Left cardiac atrium (tissue), 4 donors: Measurements from ENCODE around the gene PRDM16. TPM values are rescaled to one million over a fixed set of nuclear protein-coding genes. Genes with fewer than 3 reads are reported as not detected.

Experiments
- ATAC-seq, 2 donors: fragments of 200-7000 bp; cut with Tn5 transposase; one replicate each; pipeline ENCODE4 v1.9.1; 2020; ENCODE audit warnings: mild to moderate bottlenecking in 2 of 2, moderate library complexity in 2 of 2
- DNase-seq: peaks from one replicate; pipeline ENCODE4 v3.0.0-alpha.2; 2020
- intact Hi-C, 2 donors: fragments of 100-400 bp; cut with DNase I; formaldehyde crosslinking; loops; one replicate each; pipeline versions ENCODE4 v1.14.1 to v1.15.1; 2022 to 2023
- total RNA-seq, 2 donors: library from RNA; stranded (reverse); fragmentation: NEBNext Ultra II Directional; extraction: Animal tissue kit (Norgen Biotek cat#: 25700); gene quantifications; one replicate each; pipeline ENCODE4 v1.2.1, GENCODE V29; 2021
- donor health status: DM: no; HTN: yes; CAD: no.
- donor health status: DM: no; HTN: yes; CAD: no; lungs with severe emphysema.
- donor health status: DM: yes; HTN: yes; CAD: no.
- donor health status: Dilated cardiomyopathy.

The PRDM16 gene
- total RNA-seq, 2 donors from 2014 or later: 0.99 to 1.2 TPM

DNA sequence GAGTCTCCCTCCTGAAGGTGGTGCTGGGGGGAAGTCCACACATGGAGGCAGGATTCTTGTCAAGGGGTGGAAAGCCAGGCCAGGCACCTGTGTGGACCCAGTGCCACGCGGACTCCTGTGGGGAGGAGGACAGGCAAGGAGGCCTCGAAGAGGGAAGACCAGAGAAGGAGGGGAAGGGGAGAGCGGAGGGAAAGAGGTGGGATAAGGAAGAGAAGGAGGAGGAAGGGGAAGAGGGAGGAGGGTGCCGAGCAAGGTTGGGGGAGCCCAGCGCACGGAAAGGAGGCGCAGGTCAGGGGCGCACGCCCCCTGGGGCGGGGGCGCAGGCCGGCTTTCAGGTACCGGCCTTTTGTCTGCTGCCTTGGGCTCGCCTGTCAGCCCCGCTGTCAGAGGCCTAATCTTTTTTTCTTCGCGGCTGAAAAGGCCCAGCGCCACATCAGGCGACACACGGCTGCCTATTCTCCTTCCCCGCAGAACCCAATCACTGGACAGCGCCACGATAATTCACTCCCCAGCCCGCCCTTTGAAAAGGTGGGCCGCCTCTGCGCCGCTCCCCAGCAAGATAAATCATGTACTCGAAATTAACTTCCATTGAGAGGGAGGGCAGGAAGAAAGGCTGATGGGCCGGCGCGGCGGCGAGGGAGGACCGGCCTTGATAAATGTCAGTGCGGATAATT is 42.5 kb downstream of the PRDM16 start:
- intact Hi-C loops: no loop called here
- no peak for DNase-seq
- no peak for ATAC-seq

DNA sequence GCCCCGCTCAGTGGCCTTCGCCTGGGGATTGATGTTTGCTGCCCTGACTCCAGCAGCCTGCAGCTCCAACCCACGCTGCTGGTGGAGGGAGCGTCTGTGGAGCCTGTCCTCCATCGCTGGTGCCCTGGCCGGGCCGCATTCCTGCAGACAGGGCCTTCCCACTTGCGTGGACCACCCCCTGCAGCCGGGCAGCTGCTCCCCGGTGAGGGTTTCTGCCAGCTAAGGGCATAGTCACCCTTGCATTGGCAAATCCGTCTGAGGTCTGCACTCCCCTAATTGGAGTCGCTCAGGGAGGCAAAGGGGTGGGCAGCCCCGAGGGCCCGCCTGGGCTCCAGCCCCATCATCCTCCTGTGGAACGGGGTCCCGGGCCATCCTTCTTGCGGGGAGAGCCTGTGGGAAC is 43.5 kb downstream of the PRDM16 start:
- ATAC-seq (no peak), DNase-seq (no peak)
- intact Hi-C loops: no loop called here

DNA sequence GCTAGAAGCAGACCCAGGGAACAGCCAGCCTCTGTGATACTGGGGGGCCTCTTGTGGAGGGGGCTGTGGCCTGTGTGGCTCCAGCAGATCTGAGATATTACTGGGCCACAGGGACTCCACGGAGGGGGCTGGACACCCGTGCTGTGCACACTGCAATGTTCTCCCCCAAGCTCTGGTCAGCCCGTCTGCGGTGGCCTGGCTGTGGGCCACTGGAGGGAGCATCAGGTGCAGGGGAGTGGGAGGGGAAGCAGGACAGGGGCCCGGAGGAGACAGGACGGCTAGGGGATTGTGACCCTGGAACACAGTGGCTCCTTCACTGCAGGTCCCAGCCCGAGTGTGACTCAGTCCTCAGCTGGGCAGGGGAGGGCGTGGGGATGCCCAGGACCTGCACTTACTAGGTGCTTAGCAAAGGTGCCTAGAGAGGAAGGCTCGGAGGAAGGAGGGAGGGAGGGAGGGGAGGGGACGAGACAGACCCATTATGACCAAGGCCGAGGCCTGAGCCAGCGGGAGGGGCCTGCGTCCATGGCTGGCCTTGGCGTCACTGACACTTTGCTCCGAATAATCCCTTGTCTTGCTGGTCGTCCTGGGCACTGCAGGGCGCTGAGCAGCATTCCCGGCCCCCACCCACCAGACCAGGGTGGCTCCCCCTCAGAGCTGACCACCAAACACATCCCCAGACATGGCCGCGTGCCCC is 44.2 kb downstream of the PRDM16 start:
- intact Hi-C loops: no loop called here
- no peak for DNase-seq
- peak in 1 of 2 donors; percentile 32 for ATAC-seq

DNA sequence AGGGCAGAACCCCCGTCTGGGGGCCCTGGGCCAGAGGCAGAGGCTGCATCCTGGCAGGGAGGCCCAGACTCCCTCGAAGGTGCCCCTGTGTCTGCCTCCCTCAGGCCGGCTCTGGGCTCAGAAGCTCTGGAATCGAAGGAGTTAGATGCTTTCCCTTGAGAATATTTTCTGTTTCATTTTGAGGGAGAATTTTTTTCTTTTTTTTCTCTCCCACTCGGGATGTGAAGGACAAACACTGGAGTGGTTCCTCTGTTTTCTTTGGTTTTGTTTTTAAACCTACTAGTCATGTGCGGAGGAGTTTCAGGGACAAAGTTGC is 44.7 kb downstream of the PRDM16 start:
- ATAC-seq (no peak), DNase-seq (no peak)
- intact Hi-C loops: no loop called here

DNA sequence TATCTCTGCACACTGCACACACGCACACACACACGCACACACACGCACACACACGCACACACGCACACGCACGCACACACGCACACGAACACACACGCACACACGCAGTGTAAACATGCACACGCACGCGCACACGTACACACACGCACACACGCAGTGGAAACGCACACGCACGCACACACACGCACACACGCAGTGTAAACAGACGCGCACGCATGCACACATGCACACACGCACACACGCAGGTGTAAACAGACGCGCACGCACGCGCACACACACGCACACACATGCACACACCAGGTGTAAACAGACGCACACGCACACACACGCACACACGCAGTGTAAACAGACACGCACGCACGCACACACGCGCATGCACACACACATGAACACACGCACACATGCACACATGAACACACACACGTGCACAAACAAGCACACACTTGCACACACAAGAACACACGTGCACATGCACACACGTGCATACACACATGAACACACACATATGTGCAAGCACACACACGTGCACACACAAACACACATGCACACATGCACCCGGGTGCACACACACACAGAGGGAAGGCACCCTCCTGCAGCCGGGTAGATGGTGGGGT is 45.2 kb downstream of the PRDM16 start:
- DNase-seq: no peak
- intact Hi-C loops: no loop called here
- no peak for ATAC-seq

DNA sequence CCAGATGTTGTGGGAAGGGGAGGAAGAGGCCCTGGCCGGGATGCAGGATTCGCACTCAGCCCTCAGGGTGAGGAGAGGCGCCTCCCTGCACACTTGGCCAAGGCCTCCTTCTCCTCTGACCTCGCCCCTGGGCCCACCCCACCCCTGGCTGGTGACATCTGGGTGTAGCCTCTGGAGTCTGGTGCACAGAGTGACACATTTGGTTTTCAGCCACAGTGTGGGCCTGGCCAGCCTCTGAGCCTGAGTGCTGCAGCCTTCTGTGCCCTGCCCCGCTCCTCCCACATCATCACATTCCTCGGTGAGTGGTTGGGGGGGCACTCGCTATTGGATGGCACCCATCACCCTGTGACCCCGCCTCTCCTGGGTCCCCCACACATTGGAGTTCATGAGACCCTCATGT is 45.8 kb downstream of the PRDM16 start:
- intact Hi-C loops: no loop called here
- DNase-seq (no peak), ATAC-seq (no peak)

DNA sequence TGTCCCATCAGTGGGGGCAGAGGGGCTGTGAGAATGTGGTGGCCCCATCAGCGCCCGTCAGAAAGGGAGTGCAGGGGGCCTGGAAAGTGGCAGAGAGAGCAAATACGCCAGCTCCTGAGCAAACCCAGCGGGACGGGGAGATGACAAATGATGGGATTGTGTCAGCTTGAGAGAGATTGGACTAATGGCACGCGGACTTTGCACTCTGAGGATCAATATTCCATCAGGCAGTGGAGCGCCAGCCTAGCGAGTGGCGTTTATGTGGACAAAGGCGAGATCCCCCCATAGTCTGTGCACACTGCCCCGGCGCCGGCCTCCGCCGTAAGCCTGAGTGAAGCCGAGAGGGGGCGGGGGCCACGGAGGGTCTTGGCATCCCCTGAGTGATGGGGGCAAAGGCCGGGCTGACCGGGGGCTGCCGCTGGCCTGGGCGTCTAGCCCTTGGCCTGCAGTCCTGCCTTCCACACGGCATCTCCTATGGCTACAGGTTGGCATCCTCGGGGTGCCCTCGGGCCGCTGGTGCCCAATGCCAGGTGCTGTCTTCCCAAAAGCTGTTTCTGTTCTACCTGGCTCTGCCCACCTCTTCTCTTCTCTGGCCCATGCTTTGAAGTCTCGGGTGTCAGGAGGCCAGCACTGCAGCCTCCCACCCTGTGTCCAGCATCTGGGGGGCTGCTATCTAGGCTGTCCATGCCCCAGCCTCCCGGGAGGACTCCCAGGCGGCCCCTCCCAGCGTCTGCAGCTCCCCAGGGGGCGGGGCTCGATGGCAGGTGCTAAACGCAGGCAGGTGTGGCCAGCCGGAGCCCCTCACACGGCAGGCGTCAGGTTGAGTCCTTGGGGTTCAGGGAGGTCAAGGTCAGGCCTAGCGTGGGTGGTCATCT is 46.5 kb downstream of the PRDM16 start:
- ATAC-seq: no peak
- DNase-seq: no peak
- intact Hi-C loops: no loop called here

DNA sequence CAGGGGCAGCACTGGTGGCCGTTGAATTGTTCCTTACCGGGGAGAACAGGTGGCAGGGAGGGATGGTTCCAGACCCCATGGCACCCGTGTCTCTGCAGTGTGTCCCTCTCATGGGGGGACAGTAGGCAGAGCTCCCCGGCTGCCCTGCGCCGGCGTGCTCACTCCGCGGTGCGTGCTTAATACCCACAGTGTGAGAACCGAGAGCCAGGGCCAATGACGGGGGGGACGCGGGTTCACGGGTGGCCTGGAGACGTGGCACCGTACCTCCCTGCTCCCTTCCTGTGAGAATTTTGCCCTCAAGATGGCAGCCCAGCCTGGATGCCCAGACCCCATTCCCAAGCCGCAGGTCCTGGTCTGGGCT is 47.1 kb downstream of the PRDM16 start:
- intact Hi-C loops: no loop called here
- no peak for ATAC-seq
- no peak for DNase-seq

DNA sequence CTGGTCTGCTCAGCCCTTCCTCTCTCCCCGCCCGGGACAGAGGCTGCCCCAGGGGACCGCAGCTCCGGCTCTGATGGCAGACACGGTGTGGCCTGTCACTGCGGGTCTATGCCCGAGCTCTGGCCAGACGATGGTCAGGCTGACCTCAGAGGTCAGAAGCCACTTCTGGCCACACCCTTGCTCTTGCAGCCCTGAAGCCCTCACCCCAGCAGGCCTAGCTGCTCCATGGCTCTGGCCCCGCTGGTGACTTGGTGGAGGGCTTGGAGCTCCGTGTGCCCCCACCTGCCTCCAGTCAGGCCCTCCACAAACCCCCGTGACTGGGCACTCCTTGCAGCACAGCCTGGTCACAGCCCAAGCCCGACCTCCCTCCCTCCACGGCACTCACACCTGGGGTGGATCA is 47.6 kb downstream of the PRDM16 start:
- DNase-seq (no peak), ATAC-seq (no peak)
- intact Hi-C loops: no loop called here

DNA sequence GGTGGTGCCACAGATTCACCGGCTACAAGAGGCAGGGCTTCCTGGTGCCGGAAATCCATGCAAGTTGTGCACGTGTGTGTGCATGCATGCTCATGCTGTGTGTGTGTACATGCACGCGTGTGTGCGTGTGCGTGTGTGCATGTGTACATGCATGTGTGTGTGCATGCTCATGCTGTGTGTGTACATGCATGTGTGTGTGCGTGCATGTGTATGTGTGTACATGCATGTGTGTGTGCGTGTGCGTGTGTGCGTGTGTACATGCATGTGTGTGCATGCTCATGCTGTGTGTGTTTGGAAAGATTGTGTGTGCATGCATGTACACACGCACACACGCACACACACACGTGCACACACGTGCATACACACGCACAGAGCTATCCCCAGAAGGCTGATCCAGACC is 48.9 kb downstream of the PRDM16 start:
- DNase-seq (no peak), ATAC-seq (no peak)
- intact Hi-C loops: no loop called here

DNA sequence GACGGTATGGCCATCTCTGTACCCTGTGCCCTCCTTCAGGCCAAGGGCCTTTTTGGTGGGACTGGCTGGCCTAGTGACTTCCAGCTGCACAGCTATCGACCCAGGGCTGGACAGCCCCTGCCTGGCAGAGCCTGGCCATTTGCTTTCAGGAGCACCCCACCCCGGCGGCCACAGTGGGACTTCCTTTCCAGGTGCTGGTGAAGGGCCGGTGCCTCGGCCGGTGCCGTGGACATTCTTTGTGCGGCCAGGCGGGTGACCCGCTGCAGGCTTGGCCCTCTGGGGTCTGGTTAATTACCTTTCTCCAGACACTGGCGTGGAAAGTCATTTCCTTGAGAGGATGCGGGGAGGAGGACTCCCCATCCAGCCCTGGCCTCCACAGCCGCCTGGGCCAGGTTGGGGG is 50.1 kb downstream of the PRDM16 start:
- DNase-seq: no peak
- intact Hi-C loops: no loop called here
- ATAC-seq: no peak

DNA sequence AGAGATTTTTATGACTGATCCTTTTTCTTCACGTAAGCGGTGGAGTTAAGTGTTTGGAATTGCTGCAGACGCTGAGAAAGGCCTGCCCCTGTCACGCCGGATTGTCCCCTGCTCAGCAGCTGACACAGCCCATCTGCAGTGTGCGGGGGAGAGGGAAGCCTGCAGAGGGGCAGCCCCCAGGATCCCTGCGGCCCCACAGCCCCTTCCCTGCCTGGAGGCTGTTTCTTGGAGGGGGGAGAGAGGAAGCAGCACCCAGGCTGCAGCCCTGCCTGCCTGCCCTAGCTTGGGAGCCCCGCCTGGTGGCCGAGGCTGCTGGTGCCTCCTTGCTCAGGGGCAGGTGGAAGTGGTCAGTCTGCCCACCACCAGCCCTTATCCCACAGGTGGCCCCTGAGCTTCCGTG is 50.7 kb downstream of the PRDM16 start:
- intact Hi-C loops: no loop called here
- ATAC-seq: no peak

DNA sequence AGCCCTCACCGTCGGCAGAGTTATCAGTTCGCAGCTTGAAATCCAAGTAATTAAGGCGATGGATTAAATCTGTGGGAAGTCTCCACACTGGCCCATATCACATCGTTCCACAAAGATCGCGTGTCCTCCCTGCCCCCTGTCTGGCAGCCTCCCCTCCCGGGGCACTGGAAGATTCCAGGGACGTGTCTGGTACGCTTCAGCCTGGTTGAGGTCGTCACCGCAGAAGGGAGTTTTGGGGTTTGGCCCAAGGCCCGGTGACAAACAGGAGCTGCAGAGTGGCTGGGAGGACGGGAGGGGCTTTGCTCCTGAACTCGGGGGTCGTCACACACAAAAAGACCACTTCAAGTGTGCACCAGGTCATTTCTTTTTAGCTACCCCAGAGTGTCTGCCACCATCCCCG is 51.1 kb downstream of the PRDM16 start:
- ATAC-seq (no peak), DNase-seq (no peak)
- intact Hi-C loops: no loop called here

More for the DNA sequence above, 50.7 kb downstream of the PRDM16 start:
- no peak for DNase-seq

DNA sequence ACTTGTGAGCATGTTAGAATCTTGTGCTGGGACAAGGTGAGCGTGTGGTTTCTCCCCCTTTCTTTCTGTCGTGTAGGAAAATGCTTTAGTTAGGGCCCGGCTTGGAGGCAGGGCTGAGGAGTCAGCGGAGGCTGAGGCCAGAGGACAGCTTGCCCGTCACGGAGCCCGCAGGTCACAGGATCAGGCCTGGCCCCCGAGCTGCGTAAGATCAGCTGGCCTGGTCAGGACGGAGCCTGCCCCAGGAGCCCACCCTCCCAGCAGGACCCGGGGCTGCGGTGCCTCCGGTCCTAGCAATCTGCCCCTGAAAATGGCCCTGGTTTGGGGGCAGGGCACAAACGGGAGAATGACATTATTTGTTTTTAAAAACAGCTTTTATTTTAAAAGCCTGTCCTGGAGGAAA is 52.0 kb downstream of the PRDM16 start:
- intact Hi-C loops: no loop called here
- no peak for DNase-seq
- no peak for ATAC-seq

DNA sequence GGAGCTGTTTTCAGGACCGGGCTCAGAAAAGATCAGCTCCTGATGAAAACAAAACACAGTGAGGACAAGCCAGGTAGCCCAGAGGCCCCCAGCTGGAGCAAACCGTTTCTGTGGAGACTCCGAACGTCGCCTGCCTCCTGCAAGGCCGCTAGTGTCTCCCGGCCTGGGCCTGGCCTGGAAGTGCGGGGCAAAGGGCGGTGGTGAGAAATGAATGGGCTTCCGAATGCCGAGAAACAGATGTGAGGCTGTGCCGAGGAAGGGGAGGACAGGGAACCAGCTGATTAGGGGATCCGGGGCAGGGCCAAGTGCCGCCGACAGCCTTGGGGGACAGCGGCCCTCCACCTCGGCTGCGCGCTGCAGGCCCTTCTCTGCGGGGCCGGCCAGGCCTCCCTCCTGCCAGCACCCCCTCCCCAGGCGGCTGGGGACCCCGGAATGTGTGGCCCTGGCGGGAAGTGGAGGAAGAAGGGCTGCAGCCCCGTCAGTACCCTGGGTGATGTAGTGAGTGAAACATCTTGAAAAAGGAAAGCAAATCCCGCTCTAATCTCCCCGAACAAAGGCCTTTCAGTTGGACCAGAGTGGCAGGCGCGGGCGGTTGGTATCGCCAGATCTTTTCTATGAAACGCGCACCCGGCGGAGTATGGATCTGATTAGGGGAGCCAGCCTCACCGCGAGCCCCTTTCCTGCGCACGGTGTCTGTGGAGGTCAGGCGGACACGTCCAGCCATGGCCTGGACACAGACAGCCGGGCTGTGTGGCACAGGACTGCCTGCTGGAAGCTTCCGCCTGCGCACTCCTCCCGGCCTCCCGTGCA is 52.6 kb downstream of the PRDM16 start:
- ATAC-seq: no peak
- DNase-seq: peak; percentile 37

DNA sequence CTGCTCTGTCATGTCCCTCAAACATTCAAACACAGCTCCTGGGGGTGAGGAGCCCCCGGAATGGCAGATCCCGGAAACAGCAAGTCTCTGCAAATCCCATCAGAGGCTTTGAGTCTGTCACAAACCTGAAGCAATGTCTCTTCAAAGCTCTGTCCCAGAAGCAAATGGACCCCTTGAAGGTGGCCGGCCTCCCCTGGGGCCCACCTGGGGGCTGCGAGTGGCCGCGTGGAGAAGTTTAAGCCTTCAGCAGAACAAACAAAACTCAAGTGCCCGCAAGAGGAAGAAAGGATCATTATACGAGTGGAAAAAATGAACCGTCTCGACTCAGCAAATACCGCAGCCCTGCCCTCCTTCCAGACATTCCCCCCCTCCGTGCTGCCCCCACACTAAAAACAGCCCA is 53.3 kb downstream of the PRDM16 start:
- no peak for ATAC-seq
- no peak for DNase-seq
- intact Hi-C loops: no loop called here

More for the DNA sequence above, 52.6 kb downstream of the PRDM16 start:
- intact Hi-C loops: no loop called here

DNA sequence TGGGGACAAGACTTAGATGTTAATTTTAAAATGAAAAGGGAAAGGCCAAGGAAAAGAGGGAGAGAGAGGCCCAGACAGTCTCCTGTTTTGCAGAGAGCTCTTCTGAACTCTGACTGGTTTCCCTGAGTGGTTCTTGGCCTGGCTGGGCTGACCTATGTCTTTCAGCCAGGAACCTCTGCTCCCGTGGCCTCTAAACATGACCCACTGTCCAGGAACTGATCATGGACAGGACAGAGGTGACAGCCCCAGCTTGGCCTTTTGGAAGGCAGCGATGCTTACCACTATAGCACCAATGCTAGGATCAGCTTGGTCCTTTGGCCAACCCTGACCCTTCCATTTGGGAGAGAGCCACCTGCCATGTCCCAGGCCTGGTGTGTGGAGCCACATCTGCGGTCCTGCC is 55.2 kb downstream of the PRDM16 start:
- intact Hi-C loops: no loop called here
- ATAC-seq: no peak
- DNase-seq: no peak

DNA sequence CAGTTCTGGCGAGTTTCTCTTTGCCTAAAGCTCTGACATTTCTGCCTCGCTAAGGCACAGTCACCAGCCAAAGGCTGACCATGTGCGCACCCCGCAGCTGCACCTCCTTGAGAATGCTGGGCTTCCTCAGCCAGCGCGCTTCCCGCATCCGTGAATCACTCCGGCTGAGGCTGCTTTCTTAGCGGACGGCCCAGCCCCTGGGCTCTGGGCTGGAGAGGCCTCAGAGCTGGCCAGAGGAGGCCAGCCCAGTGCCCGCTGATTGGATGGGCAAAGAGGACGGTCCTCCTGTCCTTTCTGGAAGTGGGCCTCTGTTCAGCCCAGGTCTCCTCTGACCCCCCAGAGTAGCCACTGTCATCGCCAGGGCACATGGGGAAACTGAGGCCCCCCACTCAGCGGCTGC is 56.1 kb downstream of the PRDM16 start:
- ATAC-seq: no peak
- no peak for DNase-seq
- intact Hi-C loops: no loop called here
